H1 (cell line): ENCODE data around the gene SCG5. TPM values are rescaled to one million over a fixed set of nuclear protein-coding genes. Genes with fewer than 3 reads are reported as not detected.

Experiments
- EGR1 ChIP-seq: IDR thresholded peaks from 2 replicates; pipeline ENCODE4 v1.6.1; 2011; ENCODE audit warnings: low read depth, low read length, borderline replicate concordance
- EZH2 ChIP-seq: fragments of 200-600 bp; sonication (generic); IDR thresholded peaks from 2 replicates; pipeline ENCODE4 v1.7.1; 2012; ENCODE audit warnings: low read depth, mild to moderate bottlenecking, moderate library complexity, low read length, inconsistent platforms; ENCODE audit not compliant: severe bottlenecking
- FOSL1 ChIP-seq: IDR thresholded peaks from 2 replicates; pipeline ENCODE4 v1.6.1; 2011; ENCODE audit warnings: mild to moderate bottlenecking, low read depth, low read length, moderate library complexity; ENCODE audit not compliant: insufficient read depth
- HDAC6 ChIP-seq: IDR thresholded peaks from one replicate; pipeline ENCODE4 v1.7.1; 2012; ENCODE audit warnings: low read depth, mild to moderate bottlenecking, inconsistent platforms, low read length, moderate library complexity
- JUN ChIP-seq: IDR thresholded peaks from 2 replicates; pipeline ENCODE4 v1.6.1; 2011; ENCODE audit warnings: low read depth, mild to moderate bottlenecking, improper control_type of control experiment, low read length
- NRF1 ChIP-seq: IDR thresholded peaks from 2 replicates; pipeline ENCODE4 v1.6.1; 2011; ENCODE audit warnings: mild to moderate bottlenecking, low read depth, low read length, improper control_type of control experiment
- SIN3A ChIP-seq, 2 experiments: IDR thresholded peaks in 1 of 2; conservative IDR thresholded peaks in 1 of 2; 2 replicates each; pipeline ENCODE4 v1.6.1; 2011 to 2012; ENCODE audit warnings: low read length in 2 of 2, improper control_type of control experiment in 1 of 2, low read depth in 1 of 2, mild to moderate bottlenecking in 1 of 2
- TAF7 ChIP-seq: optimal IDR thresholded peaks from 2 replicates; pipeline ENCODE3; 2011; ENCODE audit warnings: low read depth, mild to moderate bottlenecking, inconsistent platforms, low read length, moderate library complexity, borderline replicate concordance
- polyA plus RNA-seq, 7 experiments: library from polyadenylated mRNA; depleted of rRNA in 3 of 7; stranded (reverse) in 5 of 7; unstranded in 2 of 7; fragments of >200 nt in 5 of 7; fragments of 200-250 nt in 2 of 7; gene quantifications; 1 replicate in 5 of 7; 2 replicates in 1 of 7; 4 replicates in 1 of 7; pipeline versions ENCODE4 v1.2.1 to v1.2.3, GENCODE V29; 2011 to 2013; ENCODE audit warnings: missing spikeins in 2 of 7, mixed read lengths in 2 of 7
- total RNA-seq: library from RNA; stranded (reverse); fragmentation: NEBNext Ultra II Directional; extraction: Animal tissue kit (Norgen Biotek cat#: 25700); gene quantifications from 2 replicates; pipeline ENCODE4 v1.2.1, GENCODE V29; 2021

Gene SCG5
- total and polyA plus RNA-seq, 2 of the 8 experiments (the other 6 are each of a cell fraction or from before 2014, with no cell fraction given): 18.7 to 19.9 TPM

- TF ChIP-seq HDAC6 (no peak), JUN (no peak), SIN3A (conservative IDR thresholded peaks at IDR 0.05 in 1 of 2, IDR thresholded peaks at IDR 0.05 in 1 of 2; ENCODE audit: low read depth in 1 of 2, low read length in 2 of 2) (no peak), TAF7 (no peak), NRF1 (no peak), FOSL1 (no peak), EGR1 (no peak), EZH2 (no peak)
These were observed 91.2 kb downstream of the SCG5 start (continued) for GRCh38 chr15:32732574-32733157.
